Measurements from ENCODE around the gene ZNF32. TPM values are rescaled to one million over a fixed set of nuclear protein-coding genes. Genes with fewer than 3 reads are reported as not detected.

ZNF32 gene
- total and polyA plus RNA-seq, 2 donors (not counting 3 experiments of a cell fraction or from before 2014, with no cell fraction given), result 12.5 to 14.4 TPM

- H3K27me3 ChIP-seq (ENCODE audit: control insufficient read depth in 2 of 2, insufficient read depth in 2 of 2, low read length in 2 of 2), result no peaks in the 10 kb centered on the region
- H3K27ac ChIP-seq (ENCODE audit: insufficient read depth, low read depth, low read length), result no peak overlapping the region
- no peak overlapping the region for H3K9ac ChIP-seq (replicated peaks; ENCODE audit: extremely low read depth, insufficient read depth, low read length)
- TF ChIP-seq FOS (IDR thresholded peaks at IDR 0.05; ENCODE audit: borderline replicate concordance, insufficient read depth, low read length) (no peak), MYC (IDR thresholded peaks at IDR 0.05; ENCODE audit: low read depth, low read length) (no peak), EZH2 (IDR thresholded peaks at IDR 0.05; ENCODE audit: borderline replicate concordance, low read depth, low read length, severe bottlenecking) (no peak), POLR2AphosphoS5 (IDR thresholded peaks at IDR 0.05; ENCODE audit: insufficient read depth, low read depth, low read length) (no peak), POLR2A (IDR thresholded peaks at IDR 0.05; ENCODE audit: low read depth, low read length) (no peak), GATA2 (IDR thresholded peaks at IDR 0.05; ENCODE audit: insufficient read depth, insufficient read length, low read depth, low read length) (no peak), MAX (IDR thresholded peaks at IDR 0.05; ENCODE audit: insufficient read depth, insufficient read length) (no peak), CTCF (IDR thresholded peaks at IDR 0.05; ENCODE audit: extremely low read depth in 1 of 2, insufficient read depth in 1 of 2, low read depth in 1 of 2, low read length in 2 of 2) (no peak), JUN (IDR thresholded peaks at IDR 0.05; ENCODE audit: borderline replicate concordance, insufficient read depth, insufficient read length, low read depth) (no peak)
- CTCF ChIA-PET, result interaction anchor here (0.8 kb wide), 1 partner anchor 10 kb away, joined by 3 read pairs; no protein-coding TSS in a partner anchor
- H3K9me3 ChIP-seq (replicated peaks; ENCODE audit: control insufficient read depth, insufficient read depth, low read length), result no peaks in the 10 kb centered on the region
- H3K9me1 ChIP-seq (replicated peaks; ENCODE audit: control insufficient read depth, extremely low read depth, insufficient read depth, low read length), result no peaks in the 10 kb centered on the region
- peak overlapping the region; percentile 78 for H2AFZ ChIP-seq (ENCODE audit: low read depth, low read length)
- intact Hi-C loops (cut with micrococcal nuclease), result no loop called here
- POLR2A ChIA-PET, result no interaction called here
- peak overlapping the region in 1 of 3 experiments; percentile 11 for H3K4me3 ChIP-seq (replicated peaks in 1 of 3; ENCODE audit: insufficient read depth in 1 of 3, low read depth in 1 of 3, low read length in 3 of 3)
- H3K4me1 ChIP-seq (ENCODE audit: control insufficient read depth, extremely low read depth, insufficient read depth, low read length), result no peaks in the 10 kb centered on the region
- no peaks in the 10 kb centered on the region for H3K79me2 ChIP-seq (ENCODE audit: control insufficient read depth, insufficient read depth, low read length)
- H3K36me3 ChIP-seq (ENCODE audit: control insufficient read depth in 2 of 2, extremely low read depth in 1 of 2, insufficient read depth in 2 of 2, low read length in 2 of 2), result no peaks in the 10 kb centered on the region
- dilution Hi-C loops (cut with MboI; ENCODE audit: extremely low pct_ligation_motif_present, low sequenced_read_pairs), result no loop called here
- FAIRE-seq (peak; percentile 68), DNase-seq (ENCODE audit: low read depth, low spot score) (peak; percentile 40)
- BruUV-seq (replicated peaks), result no TSS peak
- H4K20me1 ChIP-seq (replicated peaks; ENCODE audit: control insufficient read depth, extremely low read depth, insufficient read depth, low read length), result no peaks in the 10 kb centered on the region
- peak overlapping the region; percentile 22 for H3K4me2 ChIP-seq (ENCODE audit: insufficient read depth, low read length)
Observed at GRCh38 chr10:43594944-43595589, 53.6 kb downstream of the ZNF32 start.

Other genes starting within 250 kb of the ZNF32 start
- gene HNRNPF, start 239.7 kb downstream of the ZNF32 start, total RNA-seq, result 215 and 230 TPM in 2 replicates
- gene HNRNPF, start 239.7 kb downstream of the ZNF32 start, polyA plus RNA-seq, result 126 and 144 TPM in 2 replicates
- gene ZNF487, start 211.8 kb downstream of the ZNF32 start, total RNA-seq, result 2.6 and 3.0 TPM in 2 replicates
- gene ZNF487, start 211.8 kb downstream of the ZNF32 start, polyA plus RNA-seq, result 2.1 and 24.0 TPM in 2 replicates
- gene ZNF239, start 74.3 kb downstream of the ZNF32 start, total RNA-seq, result 0.44 and 0.51 TPM in 2 replicates
- gene ZNF239, start 74.3 kb downstream of the ZNF32 start, polyA plus RNA-seq, result 0.30 and 0.40 TPM in 2 replicates
- 1.2 and 1.7 TPM in 2 replicates for gene ZNF485, start 42.4 kb downstream of the ZNF32 start, total RNA-seq
- gene ZNF485, start 42.4 kb downstream of the ZNF32 start, polyA plus RNA-seq, result 0.16 and 1.0 TPM in 2 replicates